AG08396 (cell line): ENCODE measurements around the gene PLA1A.
"Not testable (repeated sequence)": the region's sequence is repeated elsewhere in the genome, so short reads cannot be mapped to it uniquely, and the experiment has no call there.

Experiments used
- DNase-seq: peaks from one replicate; pipeline ENCODE4 v3.0.0; 2012; ENCODE audit warnings: low spot score, mixed read lengths

The PLA1A gene, protein sequence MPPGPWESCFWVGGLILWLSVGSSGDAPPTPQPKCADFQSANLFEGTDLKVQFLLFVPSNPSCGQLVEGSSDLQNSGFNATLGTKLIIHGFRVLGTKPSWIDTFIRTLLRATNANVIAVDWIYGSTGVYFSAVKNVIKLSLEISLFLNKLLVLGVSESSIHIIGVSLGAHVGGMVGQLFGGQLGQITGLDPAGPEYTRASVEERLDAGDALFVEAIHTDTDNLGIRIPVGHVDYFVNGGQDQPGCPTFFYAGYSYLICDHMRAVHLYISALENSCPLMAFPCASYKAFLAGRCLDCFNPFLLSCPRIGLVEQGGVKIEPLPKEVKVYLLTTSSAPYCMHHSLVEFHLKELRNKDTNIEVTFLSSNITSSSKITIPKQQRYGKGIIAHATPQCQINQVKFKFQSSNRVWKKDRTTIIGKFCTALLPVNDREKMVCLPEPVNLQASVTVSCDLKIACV

GRCh38 chr3:119597548-119598288, at the start of gene PLA1A:
PLA1A (plus strand) TSS chr3:119597885; CDS start chr3:119597914, 29 bp downstream.
- DNase-seq, result no peak

DNA sequence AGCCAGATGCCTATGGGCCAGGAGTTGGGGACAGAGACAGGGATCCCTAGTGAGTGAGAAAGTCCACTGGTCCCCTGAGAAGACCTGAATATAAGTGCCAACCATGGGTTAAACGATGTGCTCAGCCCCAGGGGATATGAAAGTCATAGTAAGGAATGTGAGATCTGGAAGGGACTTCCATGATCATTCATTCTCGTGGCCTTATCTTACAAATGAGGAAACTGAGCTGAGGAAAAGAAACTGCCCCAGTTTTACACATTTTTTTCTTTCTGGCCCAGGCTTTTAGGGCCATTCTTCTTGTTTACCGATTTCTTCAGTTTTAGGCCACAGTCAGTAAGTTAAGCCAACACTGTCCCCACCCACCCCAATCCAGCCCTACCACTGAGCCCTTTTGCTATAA, 49.3 kb upstream of the PLA1A start:
- DNase-seq, result no peak

- DNase-seq, result no peak
Observed at GRCh38 chr3:119550192-119550910, 47.3 kb upstream of the PLA1A start.

- DNase-seq, result no peak
Observed at GRCh38 chr3:119551598-119551997, 46.1 kb upstream of the PLA1A start.

DNA sequence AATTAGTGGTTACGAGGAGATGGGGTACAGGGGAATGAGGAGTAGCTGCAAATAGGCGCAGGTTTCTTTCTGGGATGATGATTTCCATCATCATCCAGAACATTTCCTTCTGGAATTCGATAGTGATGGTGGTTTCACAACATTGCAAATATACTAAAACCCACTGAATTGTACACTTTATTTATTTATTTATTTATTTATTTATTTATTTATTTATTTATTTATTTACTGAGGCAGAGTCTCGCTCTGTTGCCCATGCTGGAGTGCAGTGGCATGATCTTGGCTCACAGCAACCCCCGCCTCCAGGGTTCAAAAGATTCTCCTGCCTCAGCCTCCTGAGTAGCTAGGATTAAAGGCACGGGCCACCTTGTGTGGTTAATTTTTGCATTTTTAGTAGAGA, 44.8 kb upstream of the PLA1A start:
- DNase-seq, result not testable (repeated sequence)

GRCh38 chr3:119553823-119554415, 43.8 kb upstream of the PLA1A start:
- DNase-seq, result no peak

DNA sequence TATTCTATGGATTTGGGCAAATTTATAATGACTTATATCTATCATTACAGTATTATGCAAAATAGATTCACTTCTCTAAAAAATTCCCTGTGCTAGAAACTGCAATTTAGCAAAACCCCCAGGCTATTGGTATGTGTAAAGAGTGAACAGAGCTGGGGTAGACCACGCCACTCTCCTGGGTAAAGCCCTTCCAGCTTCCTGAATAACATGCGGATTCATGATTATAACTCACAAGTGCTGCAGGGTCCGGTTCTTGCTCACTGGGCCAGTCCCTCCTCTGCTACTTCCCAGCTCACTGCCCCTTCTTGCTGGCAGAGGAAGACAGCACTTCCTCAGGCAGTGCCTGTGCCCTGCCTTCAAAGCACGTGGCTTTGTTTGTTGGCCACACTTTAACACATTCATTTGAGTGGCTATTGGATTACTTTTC, 42.4 kb upstream of the PLA1A start:
- no peak for DNase-seq

DNA sequence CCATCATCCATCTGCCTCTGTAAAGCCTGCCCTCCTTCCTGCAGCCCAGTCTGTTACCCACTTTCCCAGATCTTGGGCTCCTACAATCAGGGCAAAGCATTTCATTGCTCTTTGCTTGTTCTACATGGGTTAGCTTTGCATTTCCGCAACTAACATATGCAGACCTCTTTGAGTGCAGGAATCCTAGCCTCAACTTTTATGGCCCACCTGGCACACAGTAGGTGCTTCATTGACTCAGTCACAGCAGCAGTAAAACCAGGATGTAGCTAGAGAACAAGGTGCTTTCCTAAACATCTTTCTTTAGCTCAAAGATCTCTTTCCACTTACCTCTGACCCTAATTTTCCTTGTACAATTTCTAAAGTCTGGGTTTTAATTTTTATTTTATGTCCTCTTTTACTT, 41.8 kb upstream of the PLA1A start:
- DNase-seq, result no peak

- no peak for DNase-seq
Observed at GRCh38 chr3:119557192-119557876, 40.4 kb upstream of the PLA1A start.

DNA sequence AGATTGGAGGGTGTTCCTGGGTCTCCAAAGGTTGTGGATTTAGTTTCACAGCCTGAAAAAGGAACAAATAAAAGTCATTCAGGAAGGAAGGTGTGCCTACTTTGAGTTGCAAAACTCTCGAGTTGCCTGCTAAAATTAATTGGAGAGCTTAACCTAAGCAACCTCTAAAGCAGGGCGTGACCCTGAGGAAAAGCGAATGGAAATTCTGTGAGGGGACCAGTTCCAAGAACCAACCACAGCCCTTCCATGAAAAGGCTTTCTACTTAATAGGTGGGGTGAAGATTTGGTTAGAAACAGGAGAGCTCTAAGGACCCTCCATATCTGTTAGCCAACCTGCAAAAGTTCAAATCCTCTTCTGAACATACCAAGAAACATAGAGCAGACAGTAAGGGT, 39.8 kb upstream of the PLA1A start:
- no peak for DNase-seq

DNA sequence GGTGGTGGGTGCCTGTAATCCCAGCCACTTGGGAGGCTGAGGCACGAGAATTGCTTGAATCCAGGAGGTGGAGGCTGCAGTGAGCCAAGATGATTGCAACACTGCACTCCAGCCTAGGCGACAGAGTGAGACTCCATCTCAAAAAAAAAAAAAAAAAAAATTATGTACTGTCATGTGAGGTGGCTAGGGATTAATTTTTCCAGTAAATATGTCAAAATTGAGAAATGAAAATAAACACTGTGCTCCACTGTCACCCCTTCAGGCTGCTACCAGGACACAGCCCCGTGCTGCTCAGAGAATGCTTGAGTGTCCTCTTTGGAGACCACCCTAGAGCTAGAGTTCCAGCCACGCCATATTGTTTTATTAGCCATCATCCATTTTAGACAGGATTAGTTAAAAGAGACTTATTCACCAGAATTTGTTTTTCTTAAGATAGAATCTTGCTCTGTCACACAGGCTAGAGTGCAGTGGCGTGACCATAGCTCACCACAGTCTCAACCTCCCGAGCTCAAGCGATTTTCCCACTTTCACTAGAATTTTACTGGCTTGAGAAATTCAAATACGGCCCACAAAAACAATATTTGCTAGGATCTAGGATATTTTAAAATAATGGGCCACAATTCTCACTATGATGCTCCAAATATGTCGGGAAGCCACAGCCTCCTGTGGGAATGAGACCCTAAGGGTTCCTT, 38.9 kb upstream of the PLA1A start:
- no peak for DNase-seq

DNA sequence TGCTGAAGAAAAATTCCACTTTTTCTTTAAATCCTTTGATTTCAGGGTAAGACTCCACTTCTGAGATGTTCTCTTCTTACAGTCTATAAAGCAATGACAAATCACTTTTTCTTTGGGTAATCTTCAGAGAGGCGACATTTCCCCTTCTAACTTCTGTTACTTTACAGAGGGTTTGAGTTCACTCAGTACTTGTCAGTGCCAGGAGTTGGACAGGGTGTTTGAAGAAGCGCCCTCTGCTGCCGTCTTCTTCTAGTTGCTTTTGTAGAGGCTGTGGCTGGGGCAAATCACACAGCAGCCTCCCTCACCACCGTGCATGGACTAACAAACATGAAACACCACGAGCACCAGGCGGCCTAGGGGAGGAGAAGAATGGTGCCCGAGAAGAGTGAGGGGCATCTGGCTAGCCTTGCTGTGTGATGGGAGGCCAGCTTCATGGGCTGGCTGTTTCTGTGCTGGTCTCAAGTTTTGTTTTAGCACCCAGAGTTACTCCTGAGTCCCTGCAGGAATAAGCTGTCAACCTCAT, 38.2 kb upstream of the PLA1A start, which contains the start of gene CD80:
TSS of gene CD80 (minus strand) at position 174 of the 523 bp plus-strand sequence. CDS start 1,886 bp downstream, outside the sequence.
- peak; percentile 32 for DNase-seq

GRCh38 chr3:119560160-119560559, 37.5 kb upstream of the PLA1A start:
- DNase-seq, result no peak

GRCh38 chr3:119562307-119562961, 35.3 kb upstream of the PLA1A start:
- DNase-seq, result no peak

GRCh38 chr3:119563334-119563733, 34.4 kb upstream of the PLA1A start:
- not testable (repeated sequence) for DNase-seq

- DNase-seq, result no peak
Observed at GRCh38 chr3:119569156-119569555, 28.5 kb upstream of the PLA1A start.

DNA sequence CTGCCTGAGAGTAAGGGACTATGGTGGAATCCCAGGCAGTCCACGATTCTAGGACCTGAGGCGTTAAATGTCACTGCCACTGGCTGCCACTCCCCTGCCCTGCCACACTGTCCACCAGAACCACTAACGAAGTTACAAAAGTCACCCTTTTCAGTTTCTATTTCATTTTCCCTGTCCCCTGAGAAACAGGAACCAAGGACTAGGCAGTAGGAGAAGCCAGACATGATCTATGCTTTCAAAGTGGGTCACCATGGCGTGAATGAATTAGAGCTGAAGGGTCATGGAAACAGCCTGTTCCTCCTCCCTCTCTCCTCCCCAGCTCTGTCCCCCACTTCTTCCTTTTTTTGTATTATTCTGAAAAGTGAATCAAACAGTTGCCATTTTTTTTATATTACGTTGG, 27.5 kb upstream of the PLA1A start:
- DNase-seq, result no peak

DNA sequence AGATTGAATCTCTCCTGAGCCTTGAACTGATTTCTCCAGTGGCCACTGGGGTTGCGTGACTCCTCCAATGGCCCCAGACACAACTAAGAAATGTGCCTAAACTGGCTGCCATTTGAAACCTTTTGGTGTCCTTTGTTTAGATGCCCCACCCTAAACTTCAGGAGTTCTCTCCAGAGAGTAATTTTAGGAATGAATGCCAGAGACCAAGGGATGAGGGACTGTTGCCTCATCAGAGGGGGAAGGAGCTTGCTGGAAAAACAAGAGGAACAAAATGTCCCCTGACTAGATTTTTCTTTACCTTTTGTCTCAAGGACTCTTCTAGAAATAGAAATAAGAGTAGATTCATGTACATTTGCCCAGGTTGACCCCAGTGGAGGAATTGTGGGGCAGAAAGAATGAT, 26.5 kb upstream of the PLA1A start:
- no peak for DNase-seq

- no peak for DNase-seq
Observed at GRCh38 chr3:119571688-119572087, 26.0 kb upstream of the PLA1A start.

- no peak for DNase-seq
Observed at GRCh38 chr3:119575507-119575906, 22.2 kb upstream of the PLA1A start.
